HepG2 (cell line): Measurements from ENCODE around the gene P4HTM. TPM values are rescaled to one million over a fixed set of nuclear protein-coding genes. Genes with fewer than 3 reads are reported as not detected.
A peak's percentile ranks its signal among the peaks of the same experiment; 100 is the strongest.

Experiments used
- ETV6 ChIP-seq: sonication (generic); formaldehyde crosslinking; conservative IDR thresholded peaks from 2 replicates; pipeline ENCODE4 v1.4.0; 2020; ENCODE audit warnings: missing genetic modification reagents
- FOXK2 ChIP-seq: fragments of 450-650 bp; IDR thresholded peaks from 2 replicates; pipeline ENCODE4 v1.6.1; 2016
- IRF2 ChIP-seq: IDR thresholded peaks from 2 replicates; pipeline ENCODE4 v1.6.1; 2018; ENCODE audit warnings: missing genetic modification reagents, missing compliant biosample characterization
- PRDM10 ChIP-seq: sonication (generic); formaldehyde crosslinking; IDR thresholded peaks from 2 replicates; pipeline ENCODE4 v1.4.0; 2020; ENCODE audit warnings: low read depth, missing genetic modification reagents
- SMAD9 ChIP-seq: sonication (generic); formaldehyde crosslinking; IDR thresholded peaks from 2 replicates; pipeline ENCODE4 v1.5.1; 2020; ENCODE audit warnings: mild to moderate bottlenecking, missing genetic modification reagents
- ZFP62 ChIP-seq: sonication (generic); formaldehyde crosslinking; IDR thresholded peaks from 2 replicates; pipeline ENCODE4 v1.4.0; 2020; ENCODE audit warnings: missing genetic modification reagents
- ZNF616 ChIP-seq: sonication (generic); formaldehyde crosslinking; IDR thresholded peaks from 2 replicates; pipeline ENCODE4 v1.5.0; 2020; ENCODE audit warnings: low read depth, mild to moderate bottlenecking, missing genetic modification reagents
- ZNF646 ChIP-seq: sonication (generic); formaldehyde crosslinking; IDR thresholded peaks from 2 replicates; pipeline ENCODE4 v1.9.0; 2021; ENCODE audit warnings: mild to moderate bottlenecking, missing genetic modification reagents
- ZNF703 ChIP-seq: sonication (generic); formaldehyde crosslinking; IDR thresholded peaks from 2 replicates; pipeline ENCODE4 v1.5.1; 2020; ENCODE audit warnings: missing genetic modification reagents, mild to moderate bottlenecking, moderate library complexity, borderline replicate concordance
- polyA plus RNA-seq, 8 experiments: library from polyadenylated mRNA; depleted of rRNA in 3 of 8; stranded (reverse) in 7 of 8; unstranded in 1 of 8; fragments of >200 nt; fragmentation: Illumina TruSeq in 4 of 8; extraction: Trizol in 4 of 8; gene quantifications; 2 replicates each; pipeline versions ENCODE4 v1.2.1 to v1.2.3, GENCODE V29; 2011 to 2016; ENCODE audit warnings: low read depth in 4 of 8, missing spikeins in 1 of 8, mixed read lengths in 1 of 8; ENCODE audit not compliant: insufficient read depth in 1 of 8
- total RNA-seq, 5 experiments: library from RNA; depleted of rRNA; stranded (reverse); fragments of >200 nt; fragmentation: Illumina TruSeq; extraction: Trizol; gene quantifications; 2 replicates each; pipeline ENCODE4 v1.2.3, GENCODE V29; 2016; ENCODE audit warnings: low read depth in 1 of 5
- TF ChIP-seq, protein P1 (sequence below): sonication (generic); formaldehyde crosslinking; IDR thresholded peaks from 2 replicates; pipeline ENCODE4 v1.5.1; 2020; ENCODE audit warnings: mild to moderate bottlenecking, missing genetic modification reagents, borderline replicate concordance

Gene P4HTM
- total and polyA plus RNA-seq, 2 of the 13 experiments (the other 11 are each of a cell fraction or from before 2014, with no cell fraction given), result 0.01 TPM; not detected in 1

DNA sequence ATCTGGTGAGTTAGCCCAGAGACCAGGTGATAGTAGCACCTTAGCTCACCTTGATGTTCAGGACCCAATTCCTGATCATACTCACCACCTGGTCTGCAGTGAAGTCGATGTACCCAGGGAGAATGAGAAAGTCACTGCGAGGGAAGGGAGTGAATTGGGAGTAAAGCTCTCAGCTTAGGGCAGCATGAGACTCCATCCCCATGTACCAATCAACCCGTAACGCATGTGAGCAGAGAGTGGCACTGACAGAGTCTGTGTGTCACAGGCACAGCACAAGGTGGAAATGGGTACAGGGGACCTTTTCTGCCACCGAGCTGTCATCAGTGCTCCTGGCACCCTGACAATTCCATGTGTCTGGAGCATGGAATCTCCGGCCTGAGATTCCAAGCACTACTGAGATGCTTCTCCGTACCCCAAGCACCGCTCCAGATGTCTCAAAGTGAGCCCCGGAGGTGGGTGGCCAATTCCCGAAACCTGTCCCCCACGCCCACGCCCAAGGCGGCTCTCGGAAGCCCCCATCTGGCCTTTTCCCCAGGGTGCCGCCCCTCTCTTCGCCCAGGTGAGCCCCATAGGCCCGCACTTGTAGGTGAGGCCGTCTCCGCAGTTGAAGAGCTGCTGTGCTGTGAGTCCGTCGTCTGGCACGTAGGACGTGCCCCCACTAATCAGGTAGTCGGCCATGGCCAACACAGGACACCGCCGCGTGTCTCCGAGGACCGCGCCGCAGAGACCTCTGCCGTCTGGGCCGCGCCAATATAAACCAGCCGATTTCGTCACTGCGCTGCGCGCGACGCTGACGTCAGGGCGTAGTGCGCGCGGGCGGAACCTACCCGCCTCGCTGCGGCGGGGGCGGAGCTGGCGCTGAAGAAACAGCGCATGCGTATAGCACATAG, 38.9 kb downstream of the P4HTM start, which contains the start of gene IMPDH2 (continued):
- TF ChIP-seq PRDM10 (CRISPR knock-in tag), result peak; percentile 58; the same call in 1 of the 2 replicates
- no peak for TF ChIP-seq SMAD9 (CRISPR knock-in tag)
- TF ChIP-seq IRF2, result peak; percentile 94
- TF ChIP-seq, protein P1, sequence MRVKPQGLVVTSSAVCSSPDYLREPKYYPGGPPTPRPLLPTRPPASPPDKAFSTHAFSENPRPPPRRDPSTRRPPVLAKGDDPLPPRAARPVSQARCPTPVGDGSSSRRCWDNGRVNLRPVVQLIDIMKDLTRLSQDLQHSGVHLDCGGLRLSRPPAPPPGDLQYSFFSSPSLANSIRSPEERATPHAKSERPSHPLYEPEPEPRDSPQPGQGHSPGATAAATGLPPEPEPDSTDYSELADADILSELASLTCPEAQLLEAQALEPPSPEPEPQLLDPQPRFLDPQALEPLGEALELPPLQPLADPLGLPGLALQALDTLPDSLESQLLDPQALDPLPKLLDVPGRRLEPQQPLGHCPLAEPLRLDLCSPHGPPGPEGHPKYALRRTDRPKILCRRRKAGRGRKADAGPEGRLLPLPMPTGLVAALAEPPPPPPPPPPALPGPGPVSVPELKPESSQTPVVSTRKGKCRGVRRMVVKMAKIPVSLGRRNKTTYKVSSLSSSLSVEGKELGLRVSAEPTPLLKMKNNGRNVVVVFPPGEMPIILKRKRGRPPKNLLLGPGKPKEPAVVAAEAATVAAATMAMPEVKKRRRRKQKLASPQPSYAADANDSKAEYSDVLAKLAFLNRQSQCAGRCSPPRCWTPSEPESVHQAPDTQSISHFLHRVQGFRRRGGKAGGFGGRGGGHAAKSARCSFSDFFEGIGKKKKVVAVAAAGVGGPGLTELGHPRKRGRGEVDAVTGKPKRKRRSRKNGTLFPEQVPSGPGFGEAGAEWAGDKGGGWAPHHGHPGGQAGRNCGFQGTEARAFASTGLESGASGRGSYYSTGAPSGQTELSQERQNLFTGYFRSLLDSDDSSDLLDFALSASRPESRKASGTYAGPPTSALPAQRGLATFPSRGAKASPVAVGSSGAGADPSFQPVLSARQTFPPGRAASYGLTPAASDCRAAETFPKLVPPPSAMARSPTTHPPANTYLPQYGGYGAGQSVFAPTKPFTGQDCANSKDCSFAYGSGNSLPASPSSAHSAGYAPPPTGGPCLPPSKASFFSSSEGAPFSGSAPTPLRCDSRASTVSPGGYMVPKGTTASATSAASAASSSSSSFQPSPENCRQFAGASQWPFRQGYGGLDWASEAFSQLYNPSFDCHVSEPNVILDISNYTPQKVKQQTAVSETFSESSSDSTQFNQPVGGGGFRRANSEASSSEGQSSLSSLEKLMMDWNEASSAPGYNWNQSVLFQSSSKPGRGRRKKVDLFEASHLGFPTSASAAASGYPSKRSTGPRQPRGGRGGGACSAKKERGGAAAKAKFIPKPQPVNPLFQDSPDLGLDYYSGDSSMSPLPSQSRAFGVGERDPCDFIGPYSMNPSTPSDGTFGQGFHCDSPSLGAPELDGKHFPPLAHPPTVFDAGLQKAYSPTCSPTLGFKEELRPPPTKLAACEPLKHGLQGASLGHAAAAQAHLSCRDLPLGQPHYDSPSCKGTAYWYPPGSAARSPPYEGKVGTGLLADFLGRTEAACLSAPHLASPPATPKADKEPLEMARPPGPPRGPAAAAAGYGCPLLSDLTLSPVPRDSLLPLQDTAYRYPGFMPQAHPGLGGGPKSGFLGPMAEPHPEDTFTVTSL (CRISPR knock-in tag), result peak; percentile 28; the same call in 1 of the 2 replicates
- no peak for TF ChIP-seq ZNF646 (CRISPR knock-in tag)
- no peak for TF ChIP-seq ZFP62 (CRISPR knock-in tag)
- no peak for TF ChIP-seq FOXK2
- TF ChIP-seq ETV6, result no peak; the same call in 1 of the 2 replicates
- TF ChIP-seq ZNF616 (CRISPR knock-in tag), result peak; percentile 82; the same call in 1 of the 2 replicates
- no peak for TF ChIP-seq ZNF703
